ENCODE data around the gene FOLR2.

Gene FOLR2

DNA sequence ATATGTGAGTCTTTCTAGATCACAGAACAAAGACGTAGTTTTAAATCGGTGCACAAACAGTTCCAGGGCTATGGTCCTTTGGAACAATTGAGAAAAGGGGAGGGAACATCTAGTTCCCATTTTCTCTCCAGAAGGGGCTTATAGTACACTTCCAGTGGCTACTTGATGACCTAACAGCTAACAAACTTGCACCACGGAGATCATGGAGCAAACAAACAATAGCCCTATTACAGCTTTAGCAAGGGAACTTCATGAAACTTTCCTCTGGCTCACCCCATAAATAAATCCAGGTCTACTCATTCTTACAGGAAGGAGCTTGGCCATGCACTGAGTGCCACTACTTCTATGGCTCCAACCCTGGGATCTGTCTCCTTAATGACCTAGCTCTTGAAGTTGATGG, 8.3 kb upstream of the FOLR2 start:
- DNase-seq: no peak

- no peak for DNase-seq
Observed at GRCh38 chr11:72209101-72209500, 7.5 kb upstream of the FOLR2 start.

GRCh38 chr11:72217841-72218240, 1.2 kb downstream of the FOLR2 start:
- no peak for DNase-seq

GRCh38 chr11:72218251-72218745, 1.7 kb downstream of the FOLR2 start:
- no peak for DNase-seq

DNA sequence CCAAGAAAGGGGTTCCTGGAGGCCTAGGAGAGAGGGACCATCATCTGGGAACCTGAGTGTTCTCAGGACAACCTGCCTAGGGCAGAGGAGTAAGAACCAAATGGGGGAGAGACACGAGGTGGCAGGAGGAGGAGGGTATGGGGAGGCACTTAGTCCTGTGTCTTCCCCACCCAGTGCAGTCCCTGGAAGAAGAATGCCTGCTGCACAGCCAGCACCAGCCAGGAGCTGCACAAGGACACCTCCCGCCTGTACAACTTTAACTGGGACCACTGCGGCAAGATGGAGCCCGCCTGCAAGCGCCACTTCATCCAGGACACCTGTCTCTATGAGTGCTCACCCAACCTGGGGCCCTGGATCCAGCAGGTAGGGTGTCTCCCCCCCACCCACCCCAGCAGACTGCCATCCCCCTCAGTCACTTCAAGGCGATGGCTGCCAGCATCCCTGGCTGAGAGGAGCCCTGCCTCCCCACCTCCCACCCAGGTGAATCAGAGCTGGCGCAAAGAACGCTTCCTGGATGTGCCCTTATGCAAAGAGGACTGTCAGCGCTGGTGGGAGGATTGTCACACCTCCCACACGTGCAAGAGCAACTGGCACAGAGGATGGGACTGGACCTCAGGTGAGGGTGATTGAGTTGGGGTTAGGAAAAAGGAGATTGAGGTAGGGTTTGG, 4.2 kb downstream of the FOLR2 start:
- DNase-seq: no peak

- DNase-seq: no peak
Observed at GRCh38 chr11:72221386-72222075, 4.9 kb downstream of the FOLR2 start.

DNA sequence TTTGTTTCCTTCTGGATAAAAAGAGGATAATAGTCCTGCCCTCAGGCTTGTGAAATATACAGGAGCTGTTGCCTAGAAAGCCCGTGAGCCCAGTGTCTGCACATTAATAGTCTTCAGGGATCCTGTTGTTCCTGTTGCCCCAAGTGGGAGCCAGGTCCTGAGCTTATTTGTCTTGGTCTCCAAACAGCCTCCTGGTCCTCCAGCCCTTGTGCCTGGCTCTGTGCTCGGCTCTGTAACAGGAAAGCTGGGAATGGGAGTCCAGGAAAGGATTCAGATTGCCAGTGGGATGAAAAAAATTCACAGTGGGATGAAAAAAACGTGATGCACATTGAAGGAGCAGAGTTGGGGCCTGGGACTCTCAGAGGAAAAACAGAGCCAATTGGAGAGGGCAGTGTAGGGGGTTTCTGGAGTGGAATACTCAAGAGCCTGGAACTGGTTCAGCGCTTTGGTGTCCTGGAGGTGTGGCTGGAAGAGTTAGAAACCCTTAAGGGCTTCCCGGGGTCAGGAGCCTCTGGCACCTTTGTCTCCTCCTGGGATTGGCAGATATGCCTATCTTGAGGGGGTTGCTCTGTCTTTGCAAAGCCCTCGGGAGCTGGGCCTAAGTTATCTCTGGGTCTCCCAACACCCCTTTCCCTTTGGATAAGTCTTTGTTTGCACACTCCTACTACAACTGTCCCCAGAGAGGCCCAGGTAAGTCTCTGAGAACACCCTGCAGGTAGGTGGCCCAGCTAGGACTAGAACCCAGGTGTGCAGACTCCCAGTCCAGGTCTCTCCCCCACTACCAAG, 5.7 kb downstream of the FOLR2 start:
- no peak for DNase-seq

- DNase-seq: peak; percentile 88
Observed at GRCh38 chr11:72222907-72223614, 6.5 kb downstream of the FOLR2 start.

DNA sequence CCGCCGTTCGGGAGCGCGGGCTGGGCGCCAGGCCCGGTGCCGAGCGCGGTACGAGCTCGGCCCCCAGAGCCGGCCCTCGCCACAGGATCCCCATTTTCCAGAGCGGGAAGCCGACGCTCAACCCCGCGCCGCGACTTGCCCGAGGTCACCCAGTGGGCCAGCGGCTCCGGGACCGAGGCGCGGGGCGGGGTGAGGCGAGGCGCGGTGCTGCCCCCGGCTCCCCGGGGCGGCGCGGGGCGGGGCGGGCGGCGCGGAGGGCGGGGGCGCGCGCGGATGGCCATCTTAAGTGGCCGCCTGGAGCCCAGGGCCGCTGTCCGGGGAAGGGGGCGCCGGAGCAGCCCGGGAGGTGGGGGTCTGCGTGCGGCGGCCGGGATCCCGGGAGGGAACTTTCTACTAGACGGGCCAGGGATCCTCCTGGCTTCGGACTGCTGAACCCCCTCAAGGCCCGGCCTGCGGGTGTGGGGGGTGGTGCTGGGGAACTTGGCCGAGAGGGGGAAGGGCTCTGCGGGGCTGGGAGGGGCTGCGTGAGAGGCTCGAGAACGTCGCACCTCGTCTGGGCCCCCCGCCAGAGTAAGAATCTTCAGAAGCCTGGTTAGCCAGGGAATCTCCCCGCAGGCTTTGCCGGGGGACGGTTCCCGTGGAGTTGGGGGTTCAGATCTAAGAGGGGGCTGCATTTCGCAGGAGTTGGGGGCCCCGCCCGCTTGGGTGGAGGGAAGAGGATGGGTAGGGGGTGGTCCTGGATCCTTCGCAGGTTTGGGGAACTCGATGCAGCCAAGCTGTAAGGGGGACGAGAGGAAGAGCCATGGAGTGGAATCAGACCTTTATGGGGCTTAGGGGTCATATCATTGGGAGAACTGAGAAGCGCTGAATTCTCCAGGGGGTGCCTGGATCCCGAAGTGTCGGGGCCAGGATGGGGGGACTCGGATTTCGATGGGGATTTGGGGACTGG, 7.3 kb downstream of the FOLR2 start:
- DNase-seq: peak; percentile 42

DNA sequence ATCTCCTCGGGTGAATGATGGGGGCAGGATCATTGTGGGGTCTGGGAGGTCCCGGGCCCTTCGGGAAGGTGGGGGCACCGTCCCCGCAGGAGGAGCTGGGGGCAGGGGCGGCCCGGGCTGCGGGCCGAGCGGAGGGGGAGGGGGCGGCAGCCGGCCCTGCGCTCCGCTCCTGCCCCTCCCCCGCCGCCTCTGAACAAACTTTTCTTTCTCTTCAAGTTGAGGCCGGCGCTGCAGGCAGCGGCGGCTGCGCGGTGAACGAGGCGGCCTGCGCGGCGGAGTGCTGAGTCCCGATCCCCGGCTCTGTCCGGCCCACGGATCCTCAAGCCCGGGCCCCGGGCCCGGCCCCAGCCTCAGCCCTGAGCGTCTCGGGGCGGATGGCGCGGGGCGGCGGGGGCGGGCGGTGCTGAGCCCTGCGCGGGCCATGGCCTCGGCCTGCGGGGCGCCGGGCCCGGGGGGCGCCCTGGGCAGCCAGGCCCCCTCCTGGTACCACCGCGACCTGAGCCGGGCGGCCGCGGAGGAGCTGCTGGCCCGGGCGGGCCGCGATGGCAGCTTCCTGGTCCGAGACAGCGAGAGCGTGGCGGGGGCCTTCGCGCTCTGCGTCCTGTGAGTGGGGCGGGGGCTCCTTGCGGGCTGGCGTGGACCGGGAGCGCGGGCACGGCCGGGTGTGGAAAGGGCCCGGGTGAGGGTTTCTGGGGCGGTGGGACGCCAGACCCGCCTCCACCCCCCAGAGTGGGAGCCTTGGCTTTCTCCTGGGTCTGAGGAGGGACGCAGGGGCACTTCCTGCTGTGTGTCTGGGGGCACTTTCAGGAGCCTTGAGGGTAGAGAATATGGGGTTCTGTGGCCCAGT, 8.2 kb downstream of the FOLR2 start, which contains the start of gene INPPL1:
TSS of gene INPPL1 (plus strand) at position 204 of the 847 bp plus-strand sequence. CDS start at position 422, 218 bp downstream.
- no peak for DNase-seq

- no peak for DNase-seq
Observed at GRCh38 chr11:72225411-72225951, 8.9 kb downstream of the FOLR2 start.

GRCh38 chr11:72226701-72227100, 10.1 kb downstream of the FOLR2 start:
- no peak for DNase-seq

- no peak for DNase-seq
Observed at GRCh38 chr11:72227316-72228228, 11.0 kb downstream of the FOLR2 start.

- DNase-seq: no peak
Observed at GRCh38 chr11:72228229-72228843, 11.7 kb downstream of the FOLR2 start.

- no peak for DNase-seq
Observed at GRCh38 chr11:72228844-72229231, 12.2 kb downstream of the FOLR2 start.

GRCh38 chr11:72229336-72229924, 12.8 kb downstream of the FOLR2 start:
- DNase-seq: no peak

DNA sequence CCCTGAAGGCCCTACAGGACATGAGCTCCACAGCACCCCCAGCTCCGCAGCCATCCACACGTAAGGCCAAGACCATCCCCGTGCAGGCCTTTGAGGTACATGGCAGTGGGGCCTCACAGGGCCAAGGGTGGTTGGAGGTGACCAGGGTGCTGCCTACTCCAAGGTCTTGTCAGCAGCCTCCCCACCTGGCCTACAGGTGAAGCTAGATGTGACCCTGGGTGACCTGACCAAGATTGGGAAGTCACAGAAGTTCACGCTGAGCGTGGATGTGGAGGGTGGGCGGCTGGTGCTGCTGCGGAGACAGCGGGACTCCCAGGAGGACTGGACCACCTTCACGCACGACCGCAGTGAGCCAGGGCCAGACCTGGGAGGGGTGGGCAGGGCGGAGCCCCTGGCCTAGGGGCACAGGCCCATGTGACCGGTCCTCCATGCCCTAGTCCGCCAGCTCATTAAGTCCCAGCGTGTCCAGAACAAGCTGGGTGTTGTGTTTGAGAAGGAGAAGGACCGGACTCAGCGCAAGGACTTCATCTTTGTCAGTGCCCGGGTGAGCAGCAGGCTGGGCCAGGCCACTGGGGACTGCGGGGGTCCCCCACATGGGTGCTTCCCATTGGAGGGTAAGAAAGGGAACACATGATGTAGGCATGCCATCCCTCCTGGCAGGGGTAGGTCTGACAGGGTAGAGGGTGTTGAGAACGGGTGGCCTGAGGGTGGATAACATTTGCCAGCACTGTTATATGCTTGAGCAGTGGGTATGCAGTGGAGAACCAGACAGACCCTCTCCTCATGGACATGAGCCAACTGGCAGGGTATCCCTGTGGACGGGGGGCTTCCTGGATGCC, 13.6 kb downstream of the FOLR2 start:
- DNase-seq: no peak
